ENCODE measurements around the gene EPB41L2. TPM values are rescaled to one million over a fixed set of nuclear protein-coding genes. Genes with fewer than 3 reads are reported as not detected.

The EPB41L2 gene
- total RNA-seq, 2 donors from 2014 or later = 160 to 189 TPM

DNA sequence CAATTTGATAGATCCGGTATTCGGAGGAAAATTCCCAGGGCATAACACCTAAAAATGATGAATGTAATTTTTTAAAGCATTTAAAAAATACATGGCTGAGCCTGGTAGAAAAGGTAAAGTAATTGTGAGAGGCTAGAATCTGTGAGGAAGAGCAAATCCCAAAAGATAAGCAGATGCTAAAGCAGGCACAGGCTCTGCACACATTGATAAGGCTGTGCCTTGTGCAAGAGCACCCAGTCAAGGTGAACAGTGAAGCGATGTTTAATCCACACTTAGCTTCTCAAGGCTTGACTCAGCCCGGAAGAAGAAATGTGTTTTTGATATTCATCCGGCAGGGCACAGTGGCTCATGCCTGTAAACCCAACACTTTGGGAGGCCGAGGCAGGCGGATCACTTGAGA lies 5.1 kb upstream of the EPB41L2 start:
- no peak overlapping the region for H3K4me3 ChIP-seq (ENCODE audit: low read length)
- H3K9me3 Mint-ChIP-seq = no peaks in the 10 kb centered on the region
- no peak overlapping the region for H3K9ac ChIP-seq (ENCODE audit: extremely low read depth, low read length, poor library complexity, severe bottlenecking)
- H3K27me3 Mint-ChIP-seq (ENCODE audit: insufficient read depth) = peaks cover 13% of the 10 kb centered on the region
- H3K27ac Mint-ChIP-seq = no peak overlapping the region
- 95 to 96% methylated on average over 5 to 7 of the region's 7 CpGs for WGBS, 2 experiments (ENCODE audit: insufficient coverage in 1 of 2, insufficient read length in 1 of 2)
- peaks cover 6% of the 10 kb centered on the region for H3K4me1 Mint-ChIP-seq
- no peaks in the 10 kb centered on the region for H3K36me3 ChIP-seq (ENCODE audit: control insufficient read depth, insufficient read depth, low read length)
- H3K9me3 ChIP-seq (ENCODE audit: control insufficient read depth, low read length) = no peaks in the 10 kb centered on the region
- H3K27ac ChIP-seq (ENCODE audit: low read depth, low read length) = no peak overlapping the region
- no peak overlapping the region for H3K4me3 Mint-ChIP-seq
- TF ChIP-seq, protein P1, sequence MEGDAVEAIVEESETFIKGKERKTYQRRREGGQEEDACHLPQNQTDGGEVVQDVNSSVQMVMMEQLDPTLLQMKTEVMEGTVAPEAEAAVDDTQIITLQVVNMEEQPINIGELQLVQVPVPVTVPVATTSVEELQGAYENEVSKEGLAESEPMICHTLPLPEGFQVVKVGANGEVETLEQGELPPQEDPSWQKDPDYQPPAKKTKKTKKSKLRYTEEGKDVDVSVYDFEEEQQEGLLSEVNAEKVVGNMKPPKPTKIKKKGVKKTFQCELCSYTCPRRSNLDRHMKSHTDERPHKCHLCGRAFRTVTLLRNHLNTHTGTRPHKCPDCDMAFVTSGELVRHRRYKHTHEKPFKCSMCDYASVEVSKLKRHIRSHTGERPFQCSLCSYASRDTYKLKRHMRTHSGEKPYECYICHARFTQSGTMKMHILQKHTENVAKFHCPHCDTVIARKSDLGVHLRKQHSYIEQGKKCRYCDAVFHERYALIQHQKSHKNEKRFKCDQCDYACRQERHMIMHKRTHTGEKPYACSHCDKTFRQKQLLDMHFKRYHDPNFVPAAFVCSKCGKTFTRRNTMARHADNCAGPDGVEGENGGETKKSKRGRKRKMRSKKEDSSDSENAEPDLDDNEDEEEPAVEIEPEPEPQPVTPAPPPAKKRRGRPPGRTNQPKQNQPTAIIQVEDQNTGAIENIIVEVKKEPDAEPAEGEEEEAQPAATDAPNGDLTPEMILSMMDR (conservative IDR thresholded peaks at IDR 0.05) = no peak
- H3K36me3 Mint-ChIP-seq (ENCODE audit: low read depth) = no peaks in the 10 kb centered on the region
- no peaks in the 10 kb centered on the region for H3K27me3 ChIP-seq (ENCODE audit: control insufficient read depth, insufficient read depth, low read length, poor library complexity, severe bottlenecking)
- DNase-seq = no peak
- no peaks in the 10 kb centered on the region for H3K4me1 ChIP-seq (ENCODE audit: control insufficient read depth, insufficient read depth, low read length)

DNA sequence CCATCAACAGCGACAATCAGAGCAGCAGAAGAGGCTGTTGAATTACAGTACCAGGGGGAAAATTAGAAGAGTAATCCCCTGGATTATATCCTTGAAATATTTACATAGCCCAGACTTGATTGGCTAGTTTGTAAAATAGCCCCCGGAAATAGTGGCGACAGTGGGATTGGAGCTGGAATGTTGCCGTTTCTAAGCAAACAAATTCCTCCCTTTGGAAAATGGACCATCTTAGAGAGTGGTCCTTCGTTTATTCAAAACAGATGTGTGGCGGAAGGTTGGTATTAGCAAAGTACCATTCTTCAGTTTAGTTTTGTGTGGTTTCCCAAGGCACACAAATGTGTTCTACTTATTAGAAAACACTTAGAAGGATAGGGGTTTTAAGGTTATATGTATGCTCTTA lies 4.5 kb upstream of the EPB41L2 start:
- Mint-ChIP-seq H3K9me3 (no peaks in the 10 kb centered on the region), H3K27ac (no peak overlapping the region), H3K36me3 (ENCODE audit: low read depth) (no peaks in the 10 kb centered on the region), H3K27me3 (ENCODE audit: insufficient read depth) (peaks cover 13% of the 10 kb centered on the region), H3K4me3 (no peak overlapping the region), H3K4me1 (peaks cover 6% of the 10 kb centered on the region)
- Histone ChIP-seq H3K9me3 (ENCODE audit: control insufficient read depth, low read length) (no peaks in the 10 kb centered on the region), H3K4me3 (ENCODE audit: low read length) (no peak overlapping the region), H3K36me3 (ENCODE audit: control insufficient read depth, insufficient read depth, low read length) (no peaks in the 10 kb centered on the region), H3K9ac (ENCODE audit: extremely low read depth, low read length, poor library complexity, severe bottlenecking) (no peak overlapping the region), H3K27me3 (ENCODE audit: control insufficient read depth, insufficient read depth, low read length, poor library complexity, severe bottlenecking) (no peaks in the 10 kb centered on the region), H3K4me1 (ENCODE audit: control insufficient read depth, insufficient read depth, low read length) (no peaks in the 10 kb centered on the region), H3K27ac (ENCODE audit: low read depth, low read length) (no peak overlapping the region)
- 92 to 100% methylated on average over 3 to 6 of the region's 6 CpGs for WGBS, 2 experiments (ENCODE audit: insufficient coverage in 1 of 2, insufficient read length in 1 of 2)
- TF ChIP-seq, protein P1 (conservative IDR thresholded peaks at IDR 0.05) = no peak
- DNase-seq = no peak

DNA sequence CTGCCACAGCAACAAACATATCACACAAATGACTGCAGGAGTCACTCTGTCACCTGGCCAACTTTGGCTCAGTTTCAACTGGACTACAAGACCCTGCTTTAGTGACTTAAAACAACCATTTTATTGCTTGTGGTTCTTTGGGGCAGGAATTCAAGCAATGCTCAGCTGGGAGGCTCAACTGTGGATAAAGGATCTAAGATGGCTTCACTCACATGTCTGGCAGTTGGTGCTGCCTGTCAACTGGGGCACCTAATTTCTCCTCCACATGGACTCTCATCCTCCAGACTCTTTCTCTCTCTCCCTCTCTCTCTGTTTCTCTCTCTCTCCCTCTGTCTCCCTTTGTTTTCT lies 2.8 kb upstream of the EPB41L2 start:
- Histone ChIP-seq H3K9ac (ENCODE audit: extremely low read depth, low read length, poor library complexity, severe bottlenecking) (no peak overlapping the region), H3K27ac (ENCODE audit: low read depth, low read length) (no peak overlapping the region), H3K27me3 (ENCODE audit: control insufficient read depth, insufficient read depth, low read length, poor library complexity, severe bottlenecking) (no peaks in the 10 kb centered on the region), H3K4me1 (ENCODE audit: control insufficient read depth, insufficient read depth, low read length) (no peaks in the 10 kb centered on the region), H3K36me3 (ENCODE audit: control insufficient read depth, insufficient read depth, low read length) (no peaks in the 10 kb centered on the region), H3K4me3 (ENCODE audit: low read length) (no peak overlapping the region), H3K9me3 (ENCODE audit: control insufficient read depth, low read length) (no peaks in the 10 kb centered on the region)
- Mint-ChIP-seq H3K27ac (no peak overlapping the region), H3K36me3 (ENCODE audit: low read depth) (no peaks in the 10 kb centered on the region), H3K4me1 (peaks cover 17% of the 10 kb centered on the region), H3K27me3 (ENCODE audit: insufficient read depth) (peaks cover 13% of the 10 kb centered on the region), H3K4me3 (no peak overlapping the region), H3K9me3 (no peaks in the 10 kb centered on the region)
- DNase-seq = no peak
- TF ChIP-seq, protein P1 (conservative IDR thresholded peaks at IDR 0.05) = no peak

All from endodermal cell (in vitro differentiated cells).